ENCODE results near the gene OLFM4.

GRCh38 chr13:53012707-53013106 lies 15.9 kb upstream of the OLFM4 start:
- no peak for TF ChIP-seq CTCF (tag by site-specific recombination; IDR thresholded peaks at IDR 0.05)
- TF ChIP-seq PRDM10 (tag by site-specific recombination; IDR thresholded peaks at IDR 0.05): no peak
- no peak for TF ChIP-seq ZNF133 (tag by site-specific recombination; IDR thresholded peaks at IDR 0.05)
- no peak for TF ChIP-seq PATZ1 (tag by site-specific recombination; IDR thresholded peaks at IDR 0.05)

Measured in HEK293 (cell line).